Effector memory CD8-positive, alpha-beta T cell (primary cell): ENCODE measurements around the gene C16orf96.
"Not testable (repeated sequence)": the region's sequence is repeated elsewhere in the genome, so short reads cannot be mapped to it uniquely, and the experiment has no call there.

Experiments used
- ATAC-seq: fragments of 150-1000 bp; cut with Tn5 transposase; replicated peaks from 2 replicates; pipeline ENCODE4 v1.10.0; 2021; ENCODE audit warnings: mild to moderate bottlenecking, moderate library complexity
- DNase-seq, 3 experiments: peaks; one replicate each; pipeline ENCODE4 v3.0.0; 2021
- H3K27ac Mint-ChIP-seq, 2 donors: one replicate each; pipeline ENCODE4 v1.8.0; 2022; ENCODE audit warnings: mild to moderate bottlenecking in 2 of 2, mixed read lengths in 2 of 2, moderate library complexity in 2 of 2
- H3K27me3 Mint-ChIP-seq, 2 donors: one replicate each; pipeline ENCODE4 v1.8.0; 2022; ENCODE audit warnings: mixed read lengths in 2 of 2
- H3K36me3 Mint-ChIP-seq: one replicate; pipeline ENCODE4 v1.8.0; 2022; ENCODE audit warnings: mild to moderate bottlenecking, moderate library complexity, mixed read lengths; ENCODE audit not compliant: insufficient read depth
- H3K4me1 Mint-ChIP-seq, 2 donors: one replicate each; pipeline ENCODE4 v1.8.0; 2022; ENCODE audit warnings: low read depth in 2 of 2, mixed read lengths in 2 of 2
- H3K4me3 Mint-ChIP-seq, 2 donors: one replicate each; pipeline ENCODE4 v1.8.0; 2022; ENCODE audit warnings: mild to moderate bottlenecking in 2 of 2, mixed read lengths in 2 of 2, moderate library complexity in 2 of 2
- H3K9me3 Mint-ChIP-seq, 2 donors: one replicate each; pipeline ENCODE4 v1.8.0; 2022; ENCODE audit warnings: mixed read lengths in 2 of 2

Gene C16orf96

DNA sequence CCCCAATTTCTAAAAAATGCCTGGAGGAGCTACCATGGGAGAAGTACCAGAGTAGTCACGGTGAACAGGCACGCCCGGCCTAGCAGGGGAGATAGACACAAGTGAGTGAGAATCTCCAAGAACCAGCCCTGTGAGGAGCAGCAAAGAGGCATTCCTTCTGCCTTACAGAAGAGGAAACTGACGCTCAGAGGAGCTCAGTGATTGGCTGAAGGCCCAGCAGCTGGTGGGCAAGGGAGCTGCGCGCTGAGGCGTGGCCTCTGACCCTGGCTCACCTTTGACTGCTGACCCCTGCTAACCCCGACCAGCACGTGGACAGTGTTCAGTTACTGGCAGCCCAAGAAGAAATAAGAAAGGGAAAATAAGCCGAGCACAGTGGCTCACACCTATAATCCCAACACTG lies 1.8 kb downstream of the C16orf96 start:
- H3K9me3 Mint-ChIP-seq = no peaks in the 10 kb centered on the region
- no peak overlapping the region for H3K27ac Mint-ChIP-seq
- no peaks in the 10 kb centered on the region for H3K4me1 Mint-ChIP-seq
- DNase-seq (no peak), ATAC-seq (no peak)
- no peaks in the 10 kb centered on the region for H3K36me3 Mint-ChIP-seq
- H3K27me3 Mint-ChIP-seq = peaks cover 6 to 33% of the 10 kb centered on the region in 2 donors
- H3K4me3 Mint-ChIP-seq = no peak overlapping the region

DNA sequence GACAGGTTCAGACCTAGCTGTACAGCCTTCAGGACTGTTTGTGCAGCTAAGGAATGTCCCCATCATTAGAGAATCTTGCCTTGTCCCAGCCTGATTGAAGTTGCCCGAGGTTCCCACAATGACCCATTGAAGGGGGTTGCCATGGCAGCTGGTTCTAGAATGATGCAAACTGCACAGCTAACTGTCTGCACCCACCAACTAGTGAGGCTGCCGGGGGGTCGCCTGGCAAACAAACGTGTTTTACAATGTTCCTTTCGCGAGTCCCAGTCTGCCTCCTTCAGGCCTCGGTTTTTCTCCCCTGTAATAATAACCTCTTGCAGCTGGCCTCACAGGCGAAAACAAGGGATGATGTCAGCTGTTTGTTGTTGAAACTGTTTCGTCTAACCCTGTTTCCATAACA lies 5.5 kb downstream of the C16orf96 start:
- peaks cover 4 to 5% of the 10 kb centered on the region in 2 donors for H3K4me1 Mint-ChIP-seq
- H3K36me3 Mint-ChIP-seq = no peaks in the 10 kb centered on the region

DNA sequence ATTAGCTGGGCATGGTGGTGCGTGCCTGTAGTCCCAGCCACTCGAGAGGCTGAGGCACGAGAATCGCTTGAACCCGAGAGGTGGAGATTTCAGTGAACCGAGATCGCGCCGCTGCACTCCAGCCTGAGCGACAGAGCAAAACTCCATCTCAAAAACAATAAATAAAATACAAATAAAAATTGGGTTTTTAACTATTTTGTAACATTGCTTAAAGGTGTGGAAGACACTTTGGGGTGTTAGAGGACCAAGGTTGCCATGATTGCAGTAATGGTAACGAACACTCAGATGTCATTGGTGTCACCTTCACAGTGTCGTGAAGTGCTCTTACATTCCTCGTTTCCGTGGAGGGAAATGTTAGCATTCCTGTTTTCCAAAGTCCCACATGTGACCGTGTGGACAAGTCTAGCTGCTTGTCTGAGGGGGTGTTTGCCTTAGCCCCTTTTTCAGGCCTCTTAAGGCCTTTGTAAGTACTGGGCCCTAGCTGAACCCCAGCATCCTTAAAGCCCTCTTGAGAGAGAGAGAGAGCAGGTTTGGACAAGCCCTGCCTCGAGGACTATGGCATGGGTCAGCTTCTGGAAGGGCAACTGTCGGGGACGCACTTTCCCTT lies 8.6 kb downstream of the C16orf96 start:
- H3K4me1 Mint-ChIP-seq = peaks cover 4 to 9% of the 10 kb centered on the region in 2 donors
- H3K27me3 Mint-ChIP-seq = no peaks in the 10 kb centered on the region
- H3K4me3 Mint-ChIP-seq = no peak overlapping the region
- H3K27ac Mint-ChIP-seq = no peak overlapping the region
- DNase-seq (no peak), ATAC-seq (no peak)
- no peaks in the 10 kb centered on the region for H3K9me3 Mint-ChIP-seq
- no peaks in the 10 kb centered on the region for H3K36me3 Mint-ChIP-seq

More for the DNA sequence above, 5.5 kb downstream of the C16orf96 start:
- no peak overlapping the region for H3K27ac Mint-ChIP-seq
- H3K27me3 Mint-ChIP-seq = peaks cover 6 to 15% of the 10 kb centered on the region in 2 donors
- ATAC-seq (no peak), DNase-seq (no peak)
- H3K9me3 Mint-ChIP-seq = no peaks in the 10 kb centered on the region
- H3K4me3 Mint-ChIP-seq = no peak overlapping the region

DNA sequence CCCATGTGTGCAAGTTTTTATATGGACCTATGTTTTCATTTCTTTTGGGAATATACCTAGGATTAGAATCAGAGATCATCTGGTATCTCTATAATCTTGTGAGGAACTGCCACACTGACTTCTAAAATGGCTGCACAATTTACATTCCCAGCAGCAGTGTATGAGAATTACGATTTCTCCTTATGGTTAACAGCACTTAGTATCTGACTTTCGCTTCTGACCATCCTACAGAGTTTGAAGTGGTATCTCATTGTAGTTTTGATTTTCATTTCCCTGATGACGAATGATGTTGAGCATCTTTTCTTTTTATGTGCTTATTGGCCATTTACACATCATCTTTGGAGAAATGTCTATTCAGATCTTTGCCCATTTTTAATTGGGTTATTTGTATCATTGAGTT lies 10.0 kb downstream of the C16orf96 start:
- ATAC-seq = no peak
- no peaks in the 10 kb centered on the region for H3K9me3 Mint-ChIP-seq
- DNase-seq = no peak
- no peak overlapping the region for H3K27ac Mint-ChIP-seq
- no peaks in the 10 kb centered on the region for H3K27me3 Mint-ChIP-seq
- H3K36me3 Mint-ChIP-seq = no peaks in the 10 kb centered on the region
- H3K4me3 Mint-ChIP-seq = no peak overlapping the region
- peaks cover 4 to 9% of the 10 kb centered on the region in 2 donors for H3K4me1 Mint-ChIP-seq

GRCh38 chr16:4570086-4570485 lies 13.9 kb downstream of the C16orf96 start:
- Mint-ChIP-seq H3K4me1 (peaks cover 4 to 9% of the 10 kb centered on the region in 2 donors), H3K9me3 (no peaks in the 10 kb centered on the region), H3K27me3 (no peaks in the 10 kb centered on the region), H3K4me3 (no peak overlapping the region), H3K36me3 (peaks cover 4% of the 10 kb centered on the region), H3K27ac (peak overlapping the region in 1 of 2 donors; percentile 26)
- no peak for ATAC-seq
- DNase-seq = no peak

DNA sequence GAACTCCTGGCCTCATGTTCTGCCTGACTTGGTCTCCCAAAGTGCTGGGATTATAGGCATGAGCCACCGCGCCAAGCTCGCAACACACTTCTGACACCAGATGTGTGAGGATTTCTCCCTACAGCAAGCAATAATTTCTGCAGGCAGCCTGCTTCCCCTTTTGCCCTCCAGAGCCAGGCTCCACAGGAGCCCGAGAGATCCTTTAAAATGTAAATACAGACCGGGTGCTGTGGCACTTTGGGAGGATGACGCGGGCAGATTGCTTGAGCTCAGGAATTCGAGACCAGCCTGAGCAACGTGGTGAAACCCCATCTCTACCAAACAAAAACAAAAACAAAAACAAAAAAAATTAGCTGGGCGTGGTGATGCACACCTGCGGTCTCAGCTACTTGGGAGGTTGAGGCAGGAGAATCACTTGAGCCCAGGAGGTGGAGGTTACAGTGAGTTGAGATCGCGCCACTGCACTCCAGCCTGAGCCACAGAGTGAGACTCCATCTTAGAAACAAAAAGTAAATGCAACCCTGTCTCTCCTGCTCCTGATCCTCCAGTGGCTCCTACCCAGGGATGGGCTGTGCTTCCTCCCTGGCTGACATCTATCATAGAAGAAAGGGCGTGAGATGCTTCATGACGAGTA lies 14.7 kb downstream of the C16orf96 start:
- Mint-ChIP-seq H3K9me3 (no peaks in the 10 kb centered on the region), H3K27ac (no peak overlapping the region), H3K4me3 (no peak overlapping the region), H3K27me3 (no peaks in the 10 kb centered on the region), H3K4me1 (peaks cover 4 to 9% of the 10 kb centered on the region in 2 donors), H3K36me3 (peaks cover 4% of the 10 kb centered on the region)
- no peak for ATAC-seq
- no peak for DNase-seq

- H3K27ac Mint-ChIP-seq = no peak overlapping the region
- no peak for DNase-seq
- H3K4me1 Mint-ChIP-seq = no peaks in the 10 kb centered on the region
- H3K4me3 Mint-ChIP-seq = no peak overlapping the region
- H3K36me3 Mint-ChIP-seq = peaks cover 4% of the 10 kb centered on the region
- no peaks in the 10 kb centered on the region for H3K27me3 Mint-ChIP-seq
- no peak for ATAC-seq
- no peaks in the 10 kb centered on the region for H3K9me3 Mint-ChIP-seq
Observed at GRCh38 chr16:4572715-4573114, 16.6 kb downstream of the C16orf96 start.

- H3K9me3 Mint-ChIP-seq, DNase-seq, H3K27ac Mint-ChIP-seq, H3K4me1 Mint-ChIP-seq, ATAC-seq, H3K4me3 Mint-ChIP-seq, H3K27me3 Mint-ChIP-seq, H3K36me3 Mint-ChIP-seq: not testable (repeated sequence)
Observed at GRCh38 chr16:4573926-4574325, 17.8 kb downstream of the C16orf96 start.

- no peaks in the 10 kb centered on the region for H3K4me1 Mint-ChIP-seq
- H3K27ac Mint-ChIP-seq = peak overlapping the region in 1 of 2 donors; percentile 49
- DNase-seq (no peak), ATAC-seq (peak; percentile 19)
- no peaks in the 10 kb centered on the region for H3K27me3 Mint-ChIP-seq
- H3K36me3 Mint-ChIP-seq = peaks cover 4% of the 10 kb centered on the region
- no peak overlapping the region for H3K4me3 Mint-ChIP-seq
- no peaks in the 10 kb centered on the region for H3K9me3 Mint-ChIP-seq
Observed at GRCh38 chr16:4574919-4575705, 19.0 kb downstream of the C16orf96 start.

GRCh38 chr16:4576008-4576407 lies 19.9 kb downstream of the C16orf96 start:
- H3K27me3 Mint-ChIP-seq = no peaks in the 10 kb centered on the region

GRCh38 chr16:4578961-4579530 lies 22.9 kb downstream of the C16orf96 start:
- no peaks in the 10 kb centered on the region for H3K36me3 Mint-ChIP-seq
- H3K27me3 Mint-ChIP-seq = no peaks in the 10 kb centered on the region
- H3K9me3 Mint-ChIP-seq = no peaks in the 10 kb centered on the region
- DNase-seq (no peak), ATAC-seq (no peak)
- H3K4me3 Mint-ChIP-seq = no peak overlapping the region
- no peaks in the 10 kb centered on the region for H3K4me1 Mint-ChIP-seq
- H3K27ac Mint-ChIP-seq = no peak overlapping the region

More at GRCh38 chr16:4576008-4576407, 19.9 kb downstream of the C16orf96 start:
- Mint-ChIP-seq H3K27ac (no peak overlapping the region), H3K4me1 (no peaks in the 10 kb centered on the region), H3K9me3 (no peaks in the 10 kb centered on the region), H3K36me3 (peaks cover 4% of the 10 kb centered on the region), H3K4me3 (no peak overlapping the region)
- DNase-seq = no peak
- ATAC-seq = no peak

DNA sequence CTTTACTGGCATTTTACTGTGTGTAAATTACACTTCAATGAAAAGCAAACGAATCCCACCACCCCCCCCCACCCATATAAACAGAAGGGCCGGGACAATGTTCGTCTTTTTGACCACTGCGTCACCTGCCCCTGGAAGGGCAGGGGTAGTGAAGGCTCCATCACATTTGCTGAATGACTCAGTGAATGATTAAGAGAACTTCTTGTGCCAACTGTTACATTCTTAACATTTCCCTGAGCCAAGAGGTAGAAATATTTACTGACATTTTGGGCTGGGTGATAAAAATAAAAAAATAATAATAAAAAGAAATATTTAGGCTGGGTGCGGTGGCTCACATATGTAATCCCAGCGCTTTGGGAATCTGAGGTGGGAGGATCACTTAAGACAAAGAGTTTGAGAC lies 24.1 kb downstream of the C16orf96 start:
- no peaks in the 10 kb centered on the region for H3K36me3 Mint-ChIP-seq
- DNase-seq (no peak), ATAC-seq (no peak)
- H3K4me1 Mint-ChIP-seq = no peaks in the 10 kb centered on the region
- no peak overlapping the region for H3K4me3 Mint-ChIP-seq
- no peak overlapping the region for H3K27ac Mint-ChIP-seq
- no peaks in the 10 kb centered on the region for H3K9me3 Mint-ChIP-seq
- H3K27me3 Mint-ChIP-seq = peaks cover 0 to 1% of the 10 kb centered on the region in 2 donors

DNA sequence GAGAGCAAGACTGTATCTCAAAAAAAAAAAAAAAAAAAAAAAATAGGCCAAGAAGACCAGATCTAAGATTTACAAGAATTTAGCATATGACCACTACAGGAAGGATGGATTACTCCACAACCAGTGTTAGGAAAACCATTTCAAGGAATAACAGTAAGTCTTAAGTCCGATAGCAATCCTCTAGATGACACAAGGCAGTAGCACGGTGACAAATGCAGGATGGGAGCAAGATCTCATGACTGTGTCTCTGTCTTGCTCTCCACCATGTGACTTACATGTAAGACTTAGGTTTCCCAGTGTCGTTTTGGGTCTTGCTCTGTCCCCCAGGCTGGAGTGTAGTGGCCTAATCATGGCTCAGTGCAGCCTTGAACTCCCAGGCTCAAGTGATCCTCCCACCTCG lies 27.8 kb downstream of the C16orf96 start:
- Mint-ChIP-seq H3K4me1 (peaks cover 2 to 3% of the 10 kb centered on the region in 2 donors), H3K4me3 (no peak overlapping the region), H3K36me3 (no peaks in the 10 kb centered on the region), H3K27ac (no peak overlapping the region), H3K9me3 (no peaks in the 10 kb centered on the region), H3K27me3 (peaks cover 6 to 25% of the 10 kb centered on the region in 2 donors)
- ATAC-seq (no peak), DNase-seq (no peak)
